ENCODE results near the gene PTPN14. TPM values are rescaled to one million over a fixed set of nuclear protein-coding genes. Genes with fewer than 3 reads are reported as not detected.

PTPN14 gene
- total RNA-seq, 1 experiment from 2014 or later, result 76.4 TPM

- Histone ChIP-seq H3K27me3 (ENCODE audit: insufficient read depth, low read length) (no peaks in the 10 kb centered on the region), H2BK120ac (ENCODE audit: low read depth, low read length, poor library complexity, severe bottlenecking) (no peak overlapping the region), H3K23me2 (ENCODE audit: insufficient read length, low read depth, low read length, poor library complexity, severe bottlenecking) (no peaks in the 10 kb centered on the region), H4K5ac (ENCODE audit: insufficient read length, low read depth, low read length) (no peak overlapping the region), H3K9me3 (ENCODE audit: control insufficient read depth, low read depth, low read length) (no peaks in the 10 kb centered on the region), H3K27ac (ENCODE audit: insufficient read length, low read depth, low read length) (no peak overlapping the region), H3K56ac (ENCODE audit: insufficient read length, low read depth, low read length) (no peak overlapping the region), H2BK15ac (ENCODE audit: low read depth, low read length) (no peak overlapping the region), H3K4ac (ENCODE audit: low read depth, low read length) (no peak overlapping the region), H4K8ac (replicated peaks; ENCODE audit: insufficient read length, low read depth, low read length) (no peak overlapping the region), H4K91ac (ENCODE audit: insufficient read length, low read depth, low read length) (no peak overlapping the region), H4K20me1 (ENCODE audit: control insufficient read depth, insufficient read depth, insufficient read length) (no peaks in the 10 kb centered on the region), H2BK20ac (ENCODE audit: low read depth, low read length, poor library complexity, severe bottlenecking) (no peak overlapping the region), H2AK5ac (ENCODE audit: insufficient read length, low read length) (no peak overlapping the region), H2BK12ac (ENCODE audit: insufficient read length, low read depth, low read length) (no peak overlapping the region), H2AFZ (ENCODE audit: low read length) (no peak overlapping the region), H3K14ac (ENCODE audit: insufficient read depth, low read length) (no peak overlapping the region), H3K18ac (ENCODE audit: insufficient read length, low read depth, low read length) (no peak overlapping the region), H3K79me2 (ENCODE audit: insufficient read depth, low read length) (no peaks in the 10 kb centered on the region), H3K23ac (ENCODE audit: insufficient read length, low read depth, low read length) (no peak overlapping the region), H3K4me2 (ENCODE audit: insufficient read depth, insufficient read length, low read length) (no peak overlapping the region), H2BK5ac (ENCODE audit: insufficient read length, low read length) (no peak overlapping the region), H3K4me1 (ENCODE audit: insufficient read depth, low read length) (peaks cover 3% of the 10 kb centered on the region; the same call in 1 of the 2 replicates), H3K9ac (ENCODE audit: extremely low read depth, insufficient read length, low read length) (no peak overlapping the region), H3T11ph (ENCODE audit: low read length) (no peak overlapping the region), H3K79me1 (ENCODE audit: insufficient read depth, low read depth, low read length, poor library complexity, severe bottlenecking) (no peaks in the 10 kb centered on the region)
- TF ChIP-seq, protein P1, sequence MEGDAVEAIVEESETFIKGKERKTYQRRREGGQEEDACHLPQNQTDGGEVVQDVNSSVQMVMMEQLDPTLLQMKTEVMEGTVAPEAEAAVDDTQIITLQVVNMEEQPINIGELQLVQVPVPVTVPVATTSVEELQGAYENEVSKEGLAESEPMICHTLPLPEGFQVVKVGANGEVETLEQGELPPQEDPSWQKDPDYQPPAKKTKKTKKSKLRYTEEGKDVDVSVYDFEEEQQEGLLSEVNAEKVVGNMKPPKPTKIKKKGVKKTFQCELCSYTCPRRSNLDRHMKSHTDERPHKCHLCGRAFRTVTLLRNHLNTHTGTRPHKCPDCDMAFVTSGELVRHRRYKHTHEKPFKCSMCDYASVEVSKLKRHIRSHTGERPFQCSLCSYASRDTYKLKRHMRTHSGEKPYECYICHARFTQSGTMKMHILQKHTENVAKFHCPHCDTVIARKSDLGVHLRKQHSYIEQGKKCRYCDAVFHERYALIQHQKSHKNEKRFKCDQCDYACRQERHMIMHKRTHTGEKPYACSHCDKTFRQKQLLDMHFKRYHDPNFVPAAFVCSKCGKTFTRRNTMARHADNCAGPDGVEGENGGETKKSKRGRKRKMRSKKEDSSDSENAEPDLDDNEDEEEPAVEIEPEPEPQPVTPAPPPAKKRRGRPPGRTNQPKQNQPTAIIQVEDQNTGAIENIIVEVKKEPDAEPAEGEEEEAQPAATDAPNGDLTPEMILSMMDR (conservative IDR thresholded peaks at IDR 0.05), result no peak
- Mint-ChIP-seq H3K4me3 (no peak overlapping the region), H3K9me3 (no peaks in the 10 kb centered on the region), H3K36me3 (ENCODE audit: insufficient read depth in 1 of 3, low read depth in 3 of 3) (peaks cover 0 to 51% (median 23%) of the 10 kb centered on the region in 3 experiments; a peak in 4 of 7 replicates), H3K27me3 (ENCODE audit: low read depth) (no peaks in the 10 kb centered on the region), H3K27ac (peak overlapping the region in 1 of 3 experiments; percentile 21; a peak in 2 of 7 replicates), H3K4me1 (peaks cover 10% of the 10 kb centered on the region in 2 experiments)
- no CpG with 5 or more reads among the region's 4 CpGs for WGBS (ENCODE audit: extremely low coverage, insufficient read length, low lambda C conversion rate)
- DNase-seq, result no peak
These were observed 161.7 kb downstream of the PTPN14 start for GRCh38 chr1:214389734-214390133.
